Neutrophil (primary cell): ENCODE measurements around the gene DAAM2.

Experiments used
- H3K27ac ChIP-seq: fragments of 200-600 bp; sonication (generic); 2 replicates; pipeline ENCODE4 v1.5.1; 2016; ENCODE audit warnings: mild to moderate bottlenecking, moderate library complexity
- H3K27me3 ChIP-seq: fragments of 200-600 bp; sonication (generic); 2 replicates; pipeline ENCODE4 v1.6.0; 2016; ENCODE audit warnings: mild to moderate bottlenecking
- H3K36me3 ChIP-seq: fragments of 200-600 bp; sonication (generic); 2 replicates; pipeline ENCODE4 v1.5.1; 2017
- H3K4me1 ChIP-seq, 2 experiments: fragments of 200-600 bp in 1 of 2; sonication (generic) in 1 of 2; 1 replicate in 1 of 2; 2 replicates in 1 of 2; pipeline versions ENCODE4 v1.5.1 to v1.6.1; 2013 to 2016; ENCODE audit warnings: low read depth in 1 of 2, low read length in 1 of 2, mild to moderate bottlenecking in 1 of 2, moderate library complexity in 1 of 2; ENCODE audit not compliant: control insufficient read depth in 1 of 2, insufficient read depth in 1 of 2
- H3K4me3 ChIP-seq, 2 experiments: fragments of 200-600 bp in 1 of 2; sonication (generic) in 1 of 2; 1 replicate in 1 of 2; 2 replicates in 1 of 2; pipeline ENCODE4 v1.5.1; 2013 to 2016; ENCODE audit warnings: low read depth in 1 of 2, low read length in 1 of 2, mild to moderate bottlenecking in 1 of 2, moderate library complexity in 1 of 2
- H3K9me3 ChIP-seq: fragments of 200-600 bp; sonication (generic); 2 replicates; pipeline ENCODE4 v1.5.1; 2016
- TF ChIP-seq, protein P1 (sequence below): fragments of 200-600 bp; sonication (generic); IDR thresholded peaks from 2 replicates; pipeline ENCODE4 v1.5.1; 2016; ENCODE audit warnings: antibody characterized with exemption

The DAAM2 gene

GRCh38 chr6:39818695-39819094 is 26.5 kb downstream of the DAAM2 start:
- Histone ChIP-seq H3K27me3 (no peaks in the 10 kb centered on the region), H3K4me1 (peaks cover 66 to 67% of the 10 kb centered on the region in 2 experiments), H3K9me3 (no peaks in the 10 kb centered on the region), H3K36me3 (no peaks in the 10 kb centered on the region), H3K4me3 (no peak overlapping the region), H3K27ac (peak overlapping the region; percentile 88)
- TF ChIP-seq, protein P1, sequence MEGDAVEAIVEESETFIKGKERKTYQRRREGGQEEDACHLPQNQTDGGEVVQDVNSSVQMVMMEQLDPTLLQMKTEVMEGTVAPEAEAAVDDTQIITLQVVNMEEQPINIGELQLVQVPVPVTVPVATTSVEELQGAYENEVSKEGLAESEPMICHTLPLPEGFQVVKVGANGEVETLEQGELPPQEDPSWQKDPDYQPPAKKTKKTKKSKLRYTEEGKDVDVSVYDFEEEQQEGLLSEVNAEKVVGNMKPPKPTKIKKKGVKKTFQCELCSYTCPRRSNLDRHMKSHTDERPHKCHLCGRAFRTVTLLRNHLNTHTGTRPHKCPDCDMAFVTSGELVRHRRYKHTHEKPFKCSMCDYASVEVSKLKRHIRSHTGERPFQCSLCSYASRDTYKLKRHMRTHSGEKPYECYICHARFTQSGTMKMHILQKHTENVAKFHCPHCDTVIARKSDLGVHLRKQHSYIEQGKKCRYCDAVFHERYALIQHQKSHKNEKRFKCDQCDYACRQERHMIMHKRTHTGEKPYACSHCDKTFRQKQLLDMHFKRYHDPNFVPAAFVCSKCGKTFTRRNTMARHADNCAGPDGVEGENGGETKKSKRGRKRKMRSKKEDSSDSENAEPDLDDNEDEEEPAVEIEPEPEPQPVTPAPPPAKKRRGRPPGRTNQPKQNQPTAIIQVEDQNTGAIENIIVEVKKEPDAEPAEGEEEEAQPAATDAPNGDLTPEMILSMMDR, result no peak

DNA sequence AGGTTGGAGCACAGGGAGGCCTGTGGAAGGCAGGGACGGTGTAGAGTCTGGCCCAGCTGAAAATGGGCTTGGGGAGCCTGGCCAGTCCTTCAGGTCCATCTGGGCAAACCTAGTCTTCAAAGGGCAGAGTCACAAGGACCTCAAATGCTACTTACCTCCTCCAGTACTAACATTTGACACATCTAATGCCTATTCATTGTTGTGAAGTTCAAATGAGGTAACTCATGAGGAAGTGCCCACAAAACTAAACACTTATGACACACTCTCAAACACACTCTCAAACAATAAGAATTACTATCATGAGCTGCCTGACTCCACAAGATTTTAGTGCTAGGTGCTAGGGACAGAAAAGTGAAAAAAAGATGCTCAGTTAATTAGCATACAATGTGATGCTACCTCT is 27.1 kb downstream of the DAAM2 start:
- TF ChIP-seq, protein P1, result no peak
- no peak overlapping the region for H3K4me3 ChIP-seq
- H3K36me3 ChIP-seq, result no peaks in the 10 kb centered on the region
- H3K4me1 ChIP-seq, result peaks cover 66 to 67% of the 10 kb centered on the region in 2 experiments
- no peaks in the 10 kb centered on the region for H3K27me3 ChIP-seq
- no peaks in the 10 kb centered on the region for H3K9me3 ChIP-seq
- peak overlapping the region; percentile 88 for H3K27ac ChIP-seq

- TF ChIP-seq, protein P1, result no peak
- peak overlapping the region; percentile 88 for H3K27ac ChIP-seq
- no peak overlapping the region for H3K4me3 ChIP-seq
- no peaks in the 10 kb centered on the region for H3K9me3 ChIP-seq
- H3K36me3 ChIP-seq, result no peaks in the 10 kb centered on the region
- peaks cover 66 to 71% of the 10 kb centered on the region in 2 experiments for H3K4me1 ChIP-seq
- H3K27me3 ChIP-seq, result no peaks in the 10 kb centered on the region
Measured at GRCh38 chr6:39819676-39820075, 27.5 kb downstream of the DAAM2 start.

DNA sequence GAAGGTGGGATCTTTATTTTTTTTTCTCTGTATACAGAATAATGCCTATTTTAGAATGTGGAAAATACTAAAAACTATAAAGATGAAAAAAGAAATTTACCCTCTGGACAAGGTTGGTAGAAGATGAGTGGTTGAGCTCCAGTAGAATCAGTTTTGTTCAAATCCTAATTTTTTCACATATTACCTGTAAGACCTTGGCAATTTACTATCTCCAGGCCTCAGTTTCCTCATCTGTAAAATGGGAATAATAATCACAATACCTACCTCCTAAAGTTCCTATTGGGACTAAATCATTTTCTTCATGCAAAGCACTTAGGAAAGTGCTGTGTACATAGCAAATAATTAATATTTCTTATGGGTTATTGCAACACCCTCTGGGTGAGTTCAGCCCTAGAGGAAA is 28.4 kb downstream of the DAAM2 start:
- H3K4me3 ChIP-seq, result no peak overlapping the region
- H3K27ac ChIP-seq, result peak overlapping the region; percentile 83

GRCh38 chr6:39821046-39821740 is 29.0 kb downstream of the DAAM2 start:
- peaks cover 80 to 86% of the 10 kb centered on the region in 2 experiments for H3K4me1 ChIP-seq
- H3K27ac ChIP-seq, result peak overlapping the region; percentile 83
- TF ChIP-seq, protein P1, result no peak
- H3K27me3 ChIP-seq, result no peaks in the 10 kb centered on the region
- H3K36me3 ChIP-seq, result no peaks in the 10 kb centered on the region
- no peaks in the 10 kb centered on the region for H3K9me3 ChIP-seq
- H3K4me3 ChIP-seq, result peak overlapping the region in 1 of 2 experiments; percentile 10

More for the DNA sequence above, 28.4 kb downstream of the DAAM2 start:
- Histone ChIP-seq H3K27me3 (no peaks in the 10 kb centered on the region), H3K9me3 (no peaks in the 10 kb centered on the region), H3K36me3 (no peaks in the 10 kb centered on the region), H3K4me1 (peaks cover 75 to 79% of the 10 kb centered on the region in 2 experiments)
- TF ChIP-seq, protein P1, result no peak
